Measurements from ENCODE around the gene BCAP31.

GRCh38 chrX:153744210-153745066 lies 20.3 kb upstream of the BCAP31 start:
- peak; percentile 44; the same call in 1 of the 2 replicates for TF ChIP-seq CTCF (conservative IDR thresholded peaks at IDR 0.05; ENCODE audit: low read depth, low read length)
- no peak for TF ChIP-seq EZH2 (IDR thresholded peaks at IDR 0.05; ENCODE audit: borderline replicate concordance, low read depth, low read length, poor library complexity, severe bottlenecking)
